ENCODE measurements around the gene SDR9C7.
"Not testable (repeated sequence)": the region's sequence is repeated elsewhere in the genome, so short reads cannot be mapped to it uniquely, and the experiment has no call there.

Gene SDR9C7

DNA sequence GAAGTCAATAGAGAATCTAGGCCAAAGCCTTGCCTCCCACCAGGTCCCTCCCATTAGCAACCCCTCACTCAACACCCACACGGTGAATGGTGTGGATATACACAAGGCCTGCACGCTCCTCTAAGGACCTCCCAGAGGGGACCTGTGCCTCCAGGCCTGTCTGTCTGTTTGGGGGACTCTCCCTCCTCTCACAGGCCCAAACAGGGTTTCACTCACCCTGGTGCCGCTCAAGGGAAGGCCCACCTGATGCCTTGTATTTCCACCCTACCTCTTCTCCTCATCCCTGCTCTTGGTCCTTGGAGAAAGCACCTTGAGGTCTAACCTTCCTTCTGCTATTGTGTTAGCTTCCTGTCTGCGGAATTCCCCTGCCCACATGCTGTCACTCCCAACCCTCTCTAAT, 4.4 kb downstream of the SDR9C7 start:
- TF ChIP-seq, protein P1, sequence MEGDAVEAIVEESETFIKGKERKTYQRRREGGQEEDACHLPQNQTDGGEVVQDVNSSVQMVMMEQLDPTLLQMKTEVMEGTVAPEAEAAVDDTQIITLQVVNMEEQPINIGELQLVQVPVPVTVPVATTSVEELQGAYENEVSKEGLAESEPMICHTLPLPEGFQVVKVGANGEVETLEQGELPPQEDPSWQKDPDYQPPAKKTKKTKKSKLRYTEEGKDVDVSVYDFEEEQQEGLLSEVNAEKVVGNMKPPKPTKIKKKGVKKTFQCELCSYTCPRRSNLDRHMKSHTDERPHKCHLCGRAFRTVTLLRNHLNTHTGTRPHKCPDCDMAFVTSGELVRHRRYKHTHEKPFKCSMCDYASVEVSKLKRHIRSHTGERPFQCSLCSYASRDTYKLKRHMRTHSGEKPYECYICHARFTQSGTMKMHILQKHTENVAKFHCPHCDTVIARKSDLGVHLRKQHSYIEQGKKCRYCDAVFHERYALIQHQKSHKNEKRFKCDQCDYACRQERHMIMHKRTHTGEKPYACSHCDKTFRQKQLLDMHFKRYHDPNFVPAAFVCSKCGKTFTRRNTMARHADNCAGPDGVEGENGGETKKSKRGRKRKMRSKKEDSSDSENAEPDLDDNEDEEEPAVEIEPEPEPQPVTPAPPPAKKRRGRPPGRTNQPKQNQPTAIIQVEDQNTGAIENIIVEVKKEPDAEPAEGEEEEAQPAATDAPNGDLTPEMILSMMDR (IDR thresholded peaks at IDR 0.05): no peak
- TF ChIP-seq ZFX (IDR thresholded peaks at IDR 0.05; ENCODE audit: borderline replicate concordance): no peak
- H3K27ac ChIP-seq: no peak overlapping the region

- H3K27ac ChIP-seq: no peak overlapping the region
- TF ChIP-seq ZFX (IDR thresholded peaks at IDR 0.05; ENCODE audit: borderline replicate concordance): no peak
- TF ChIP-seq, protein P1 (IDR thresholded peaks at IDR 0.05): no peak
These were observed 5.9 kb downstream of the SDR9C7 start for GRCh38 chr12:56928262-56928661.

- no peak for TF ChIP-seq ZFX (IDR thresholded peaks at IDR 0.05; ENCODE audit: borderline replicate concordance)
- TF ChIP-seq, protein P1 (IDR thresholded peaks at IDR 0.05): no peak
These were observed 6.9 kb downstream of the SDR9C7 start for GRCh38 chr12:56927281-56927680.

DNA sequence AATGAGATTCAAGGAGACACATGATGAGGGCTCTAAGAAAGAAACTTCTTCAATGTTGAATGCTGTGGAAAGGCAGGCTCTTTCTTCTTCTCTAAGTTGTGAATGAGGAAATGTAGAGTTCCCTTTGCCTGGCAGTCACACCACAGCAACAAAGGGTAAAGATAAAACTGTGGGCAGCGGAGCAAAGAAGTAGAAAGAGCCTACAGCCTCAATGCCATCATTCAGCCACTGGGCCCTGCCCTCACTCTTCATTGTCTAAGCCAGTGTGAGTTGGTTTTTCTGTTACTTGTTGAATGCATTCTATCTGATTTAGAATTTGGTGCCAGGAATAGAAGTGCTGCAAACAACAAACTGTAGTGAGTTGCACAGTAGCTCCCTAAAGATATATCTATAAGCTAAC, 12.2 kb downstream of the SDR9C7 start:
- TF ChIP-seq, protein P1 (IDR thresholded peaks at IDR 0.05): no peak
- no peak for TF ChIP-seq ZFX (IDR thresholded peaks at IDR 0.05; ENCODE audit: borderline replicate concordance)
- no peak overlapping the region for H3K27ac ChIP-seq

More at GRCh38 chr12:56927281-56927680, 6.9 kb downstream of the SDR9C7 start:
- H3K27ac ChIP-seq: no peak overlapping the region

- TF ChIP-seq ZFX (IDR thresholded peaks at IDR 0.05; ENCODE audit: borderline replicate concordance): no peak
- TF ChIP-seq, protein P1 (IDR thresholded peaks at IDR 0.05): no peak
These were observed 12.9 kb downstream of the SDR9C7 start for GRCh38 chr12:56921346-56921745.

GRCh38 chr12:56918139-56918538, 16.1 kb downstream of the SDR9C7 start:
- H3K27ac ChIP-seq: not testable (repeated sequence)

More at GRCh38 chr12:56921346-56921745, 12.9 kb downstream of the SDR9C7 start:
- H3K27ac ChIP-seq: no peak overlapping the region

- H3K27ac ChIP-seq: no peak overlapping the region
- no peak for TF ChIP-seq ZFX (IDR thresholded peaks at IDR 0.05; ENCODE audit: borderline replicate concordance)
- TF ChIP-seq, protein P1 (IDR thresholded peaks at IDR 0.05): no peak
These were observed 17.2 kb downstream of the SDR9C7 start for GRCh38 chr12:56916996-56917333.

DNA sequence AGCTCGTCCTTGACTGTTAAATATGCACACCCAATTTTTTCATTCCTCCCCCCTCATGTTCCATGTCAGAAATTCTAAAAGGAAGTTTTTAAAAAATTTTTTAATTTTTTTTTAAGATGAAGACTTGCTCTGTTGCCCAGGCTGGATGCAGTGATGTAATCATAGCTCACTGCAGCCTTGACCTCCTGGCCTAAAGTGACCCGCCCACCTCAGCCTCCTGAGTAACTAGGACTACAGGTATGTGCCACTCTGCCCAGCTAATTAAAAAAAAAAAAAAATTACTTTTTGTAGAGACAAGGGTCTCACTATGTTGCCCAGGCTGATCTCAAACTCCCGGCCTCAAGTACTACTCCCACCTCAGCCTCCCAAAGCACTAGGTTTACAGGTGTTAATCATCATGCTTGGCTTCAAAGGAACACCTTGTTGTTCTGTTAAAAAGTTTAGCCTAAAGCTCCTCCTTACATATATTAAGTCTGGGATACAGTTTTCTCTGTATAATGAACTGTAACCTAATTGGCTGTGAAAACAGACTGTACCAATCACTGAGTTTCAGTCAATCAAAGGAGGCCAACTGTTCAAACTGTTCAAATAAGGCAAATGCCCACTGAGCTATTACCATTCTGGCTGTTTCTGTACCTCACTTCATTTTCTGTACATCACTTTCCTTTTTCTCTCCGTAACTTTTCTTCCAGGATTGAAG, 17.8 kb downstream of the SDR9C7 start:
- H3K27ac ChIP-seq: no peak overlapping the region
- TF ChIP-seq ZFX (IDR thresholded peaks at IDR 0.05; ENCODE audit: borderline replicate concordance): no peak
- TF ChIP-seq, protein P1 (IDR thresholded peaks at IDR 0.05): no peak

Measured in 22Rv1 (cell line).